Mononuclear cell (primary cell): ENCODE data around the gene OCA2. TPM values are rescaled to one million over a fixed set of nuclear protein-coding genes. Genes with fewer than 3 reads are reported as not detected.

Experiments used
- H3K27me3 ChIP-seq: 2 replicates; pipeline ENCODE4 v1.6.0; 2011; ENCODE audit warnings: low read length, control low read depth; ENCODE audit not compliant: insufficient read depth
- H3K4me1 ChIP-seq: 2 replicates; pipeline ENCODE4 v1.5.1; 2011; ENCODE audit warnings: mild to moderate bottlenecking, low read length, control low read depth; ENCODE audit not compliant: insufficient read depth
- H3K4me3 ChIP-seq: 2 replicates; pipeline ENCODE4 v1.5.1; 2011; ENCODE audit warnings: mild to moderate bottlenecking, low read length, moderate library complexity
- H3K9me3 ChIP-seq: 2 replicates; pipeline ENCODE4 v1.5.1; 2011; ENCODE audit warnings: low read depth, mild to moderate bottlenecking, control low read depth, low read length
- total RNA-seq: library from RNA; depleted of rRNA; stranded (reverse); fragments of >200 nt; gene quantifications from one replicate; pipeline ENCODE4 v1.2.3, GENCODE V29; 2012

OCA2 gene
- total RNA-seq, 1 donor: 0.10 TPM

GRCh38 chr15:27808182-27808581 lies 290.9 kb downstream of the OCA2 start:
- Histone ChIP-seq H3K27me3 (no peaks in the 10 kb centered on the region), H3K4me3 (no peak overlapping the region), H3K4me1 (no peaks in the 10 kb centered on the region), H3K9me3 (no peaks in the 10 kb centered on the region)

- Histone ChIP-seq H3K27me3 (no peaks in the 10 kb centered on the region), H3K4me1 (no peaks in the 10 kb centered on the region), H3K9me3 (no peaks in the 10 kb centered on the region), H3K4me3 (no peak overlapping the region)
These were observed 291.8 kb downstream of the OCA2 start for GRCh38 chr15:27807335-27807734.

GRCh38 chr15:27806396-27806795 lies 292.7 kb downstream of the OCA2 start:
- Histone ChIP-seq H3K9me3 (no peaks in the 10 kb centered on the region), H3K4me1 (no peaks in the 10 kb centered on the region), H3K4me3 (no peak overlapping the region), H3K27me3 (no peaks in the 10 kb centered on the region)

- Histone ChIP-seq H3K4me3 (no peak overlapping the region), H3K9me3 (no peaks in the 10 kb centered on the region), H3K4me1 (no peaks in the 10 kb centered on the region), H3K27me3 (no peaks in the 10 kb centered on the region)
These were observed 293.6 kb downstream of the OCA2 start for GRCh38 chr15:27805261-27806220.

GRCh38 chr15:27804569-27805260 lies 294.4 kb downstream of the OCA2 start:
- Histone ChIP-seq H3K27me3 (no peaks in the 10 kb centered on the region), H3K4me3 (no peak overlapping the region)

GRCh38 chr15:27798807-27799206 lies 300.3 kb downstream of the OCA2 start:
- Histone ChIP-seq H3K9me3 (no peaks in the 10 kb centered on the region), H3K27me3 (no peaks in the 10 kb centered on the region), H3K4me3 (no peak overlapping the region), H3K4me1 (no peaks in the 10 kb centered on the region)

More at GRCh38 chr15:27804569-27805260, 294.4 kb downstream of the OCA2 start:
- H3K4me1 ChIP-seq: no peaks in the 10 kb centered on the region
- H3K9me3 ChIP-seq: no peaks in the 10 kb centered on the region

GRCh38 chr15:27797765-27798164 lies 301.4 kb downstream of the OCA2 start:
- no peaks in the 10 kb centered on the region for H3K9me3 ChIP-seq
- H3K27me3 ChIP-seq: no peaks in the 10 kb centered on the region
- H3K4me1 ChIP-seq: no peaks in the 10 kb centered on the region
- no peak overlapping the region for H3K4me3 ChIP-seq

- Histone ChIP-seq H3K9me3 (no peaks in the 10 kb centered on the region), H3K4me3 (no peak overlapping the region), H3K27me3 (no peaks in the 10 kb centered on the region), H3K4me1 (no peaks in the 10 kb centered on the region)
These were observed 302.5 kb downstream of the OCA2 start for GRCh38 chr15:27796405-27797320.

GRCh38 chr15:27792756-27793264 lies 306.3 kb downstream of the OCA2 start:
- H3K9me3 ChIP-seq: no peaks in the 10 kb centered on the region
- no peaks in the 10 kb centered on the region for H3K27me3 ChIP-seq
- no peaks in the 10 kb centered on the region for H3K4me1 ChIP-seq
- H3K4me3 ChIP-seq: no peak overlapping the region

GRCh38 chr15:27790270-27790669 lies 308.8 kb downstream of the OCA2 start:
- H3K4me1 ChIP-seq: no peaks in the 10 kb centered on the region
- no peak overlapping the region for H3K4me3 ChIP-seq
- no peaks in the 10 kb centered on the region for H3K27me3 ChIP-seq
- H3K9me3 ChIP-seq: no peaks in the 10 kb centered on the region

- Histone ChIP-seq H3K27me3 (no peaks in the 10 kb centered on the region), H3K9me3 (no peaks in the 10 kb centered on the region), H3K4me3 (no peak overlapping the region), H3K4me1 (no peaks in the 10 kb centered on the region)
These were observed 311.2 kb downstream of the OCA2 start for GRCh38 chr15:27787931-27788330.

- H3K9me3 ChIP-seq: no peaks in the 10 kb centered on the region
- H3K27me3 ChIP-seq: no peaks in the 10 kb centered on the region
- H3K4me1 ChIP-seq: no peaks in the 10 kb centered on the region
- H3K4me3 ChIP-seq: no peak overlapping the region
These were observed 315.0 kb downstream of the OCA2 start for GRCh38 chr15:27784107-27784506.

GRCh38 chr15:27783678-27784077 lies 315.4 kb downstream of the OCA2 start:
- no peaks in the 10 kb centered on the region for H3K4me1 ChIP-seq
- no peaks in the 10 kb centered on the region for H3K9me3 ChIP-seq

GRCh38 chr15:27782125-27782524 lies 317.0 kb downstream of the OCA2 start:
- no peaks in the 10 kb centered on the region for H3K4me1 ChIP-seq
- no peaks in the 10 kb centered on the region for H3K9me3 ChIP-seq
- H3K4me3 ChIP-seq: no peak overlapping the region
- H3K27me3 ChIP-seq: no peaks in the 10 kb centered on the region

More at GRCh38 chr15:27783678-27784077, 315.4 kb downstream of the OCA2 start:
- no peaks in the 10 kb centered on the region for H3K27me3 ChIP-seq
- H3K4me3 ChIP-seq: no peak overlapping the region
